ENCODE measurements around the gene SPATA4.

Gene SPATA4

GRCh38 chr4:176195184-176195978 is at the start of gene SPATA4:
Gene SPATA4 (minus strand): TSS chr4:176195585. CDS start chr4:176195562, 23 bp downstream.
- TF ChIP-seq CTCF (IDR thresholded peaks at IDR 0.05; ENCODE audit: control insufficient read depth, extremely low read depth, insufficient read depth): no peak
- DNase-seq (ENCODE audit: low read depth): peak; percentile 63
- peak within 1 kb of the TSS; percentile 65 for H3K4me3 ChIP-seq (ENCODE audit: low read depth, low read length)

- no peak overlapping the region for H3K4me3 ChIP-seq (ENCODE audit: low read depth, low read length)
- TF ChIP-seq CTCF (IDR thresholded peaks at IDR 0.05; ENCODE audit: control insufficient read depth, extremely low read depth, insufficient read depth): no peak
- DNase-seq (ENCODE audit: low read depth): peak; percentile 81
Observed at GRCh38 chr4:176242764-176243347, 47.5 kb upstream of the SPATA4 start.

GRCh38 chr4:176241703-176242102 is 46.3 kb upstream of the SPATA4 start:
- TF ChIP-seq CTCF (IDR thresholded peaks at IDR 0.05; ENCODE audit: control insufficient read depth, extremely low read depth, insufficient read depth): no peak
- H3K4me3 ChIP-seq (ENCODE audit: low read depth, low read length): no peak overlapping the region
- DNase-seq (ENCODE audit: low read depth): no peak

- no peak overlapping the region for H3K4me3 ChIP-seq (ENCODE audit: low read depth, low read length)
- TF ChIP-seq CTCF (IDR thresholded peaks at IDR 0.05; ENCODE audit: control insufficient read depth, extremely low read depth, insufficient read depth): no peak
- DNase-seq (ENCODE audit: low read depth): no peak
Observed at GRCh38 chr4:176238826-176239225, 43.4 kb upstream of the SPATA4 start.

- 0 out of 2 replicates have a peak overlapping the region, but pooled peaks have one; percentile 7 for H3K4me3 ChIP-seq (ENCODE audit: low read depth, low read length)
- TF ChIP-seq CTCF (IDR thresholded peaks at IDR 0.05; ENCODE audit: control insufficient read depth, extremely low read depth, insufficient read depth): no peak
- peak; percentile 77 for DNase-seq (ENCODE audit: low read depth)
Observed at GRCh38 chr4:176238157-176238610, 42.8 kb upstream of the SPATA4 start.

- no peak for DNase-seq (ENCODE audit: low read depth)
- no peak overlapping the region for H3K4me3 ChIP-seq (ENCODE audit: low read depth, low read length)
- no peak for TF ChIP-seq CTCF (IDR thresholded peaks at IDR 0.05; ENCODE audit: control insufficient read depth, extremely low read depth, insufficient read depth)
Observed at GRCh38 chr4:176236946-176237345, 41.6 kb upstream of the SPATA4 start.

All from LNCaP clone FGC (cell line).